GM12878 (cell line): ENCODE data around the gene MCRIP2. TPM values are rescaled to one million over a fixed set of nuclear protein-coding genes. Genes with fewer than 3 reads are reported as not detected.

Source experiments
- ATAC-seq: fragments of 200-7000 bp; cut with Tn5 transposase; 3 replicates; pipeline ENCODE4 v1.9.1; 2020; ENCODE audit warnings: mild to moderate bottlenecking, moderate library complexity
- BruUV-seq: library from RNA; stranded (reverse); fragments of 400-500 nt; replicated peaks from 2 replicates; lab custom pipeline; 2021; lab: Mats Ljungman, UMichigan
- CTCF ChIA-PET: fragments of 300-600 bp; sonication (Branson Sonifier 250); formaldehyde crosslinking; extraction: SDS; loops from one replicate; lab custom pipeline; 2021; ENCODE audit warnings: inconsistent platforms; lab: Yijun Ruan, JAX
- POLR2A ChIA-PET: fragments of 350-600 bp; formaldehyde crosslinking; extraction: SDS; loops from one replicate; lab custom pipeline; 2021; ENCODE audit warnings: inconsistent platforms; lab: Charles Lee
- RAD21 ChIA-PET: fragments of 300-600 bp; sonication (Branson Sonifier 250); formaldehyde crosslinking; loops from one replicate; lab custom pipeline; 2023; ENCODE audit warnings: antibody characterized with exemption; ENCODE audit not compliant: unreplicated experiment; lab: Charles Lee
- SMC1A ChIA-PET: fragments of 300-600 bp; sonication (Branson Sonifier 250); formaldehyde crosslinking; loops from one replicate; lab custom pipeline; 2023; ENCODE audit not compliant: unreplicated experiment, uncharacterized antibody; lab: Charles Lee
- DNase-seq: peaks from one replicate; pipeline ENCODE4 v3.0.0-alpha.2; 2011; ENCODE audit warnings: low read depth, low spot score
- FAIRE-seq: peaks from 3 replicates; lab custom pipeline; 2011; peaks lifted over from hg19 to GRCh38; lab: Jason Lieb, UNC
- H2AFZ ChIP-seq: 2 replicates; pipeline ENCODE4 v1.6.0; 2011; ENCODE audit warnings: low read depth, low read length, control low read depth; ENCODE audit not compliant: control insufficient read depth
- H3K27ac ChIP-seq: 2 replicates; pipeline ENCODE4 v1.5.1; 2011; ENCODE audit warnings: control low read depth; ENCODE audit not compliant: control insufficient read depth, insufficient read depth
- H3K27me3 ChIP-seq, 2 experiments: replicated peaks in 1 of 2; 2 replicates each; pipeline versions ENCODE4 v1.6.0 to v1.6.1; 2011; ENCODE audit warnings: low read length in 1 of 2; ENCODE audit not compliant: control insufficient read depth in 2 of 2, insufficient read depth in 2 of 2
- H3K36me3 ChIP-seq, 2 experiments: 2 replicates each; pipeline ENCODE4 v1.5.1; 2011; ENCODE audit warnings: low read length in 1 of 2; ENCODE audit not compliant: control insufficient read depth in 2 of 2, insufficient read depth in 2 of 2
- H3K4me1 ChIP-seq: 2 replicates; pipeline ENCODE4 v1.6.1; 2011; ENCODE audit warnings: mild to moderate bottlenecking, low read length, moderate library complexity, mixed read lengths; ENCODE audit not compliant: control insufficient read depth, insufficient read depth
- H3K4me2 ChIP-seq: 2 replicates; pipeline ENCODE4 v1.6.0; 2011; ENCODE audit warnings: control low read depth; ENCODE audit not compliant: control insufficient read depth, insufficient read depth
- H3K4me3 ChIP-seq: fragments of 200-600 bp; sonication (generic); 2 replicates; pipeline ENCODE4 v1.5.1; 2016
- H3K79me2 ChIP-seq: 2 replicates; pipeline ENCODE4 v1.6.0; 2011; ENCODE audit warnings: low read length; ENCODE audit not compliant: control insufficient read depth, insufficient read depth
- H3K9ac ChIP-seq: 2 replicates; pipeline ENCODE4 v1.8.0; 2011; ENCODE audit warnings: low read length, control low read depth, mixed read lengths; ENCODE audit not compliant: control insufficient read depth, insufficient read depth
- H3K9me3 ChIP-seq: replicated peaks from 3 replicates; pipeline ENCODE4 v1.5.1; 2011; ENCODE audit warnings: mild to moderate bottlenecking, low read length; ENCODE audit not compliant: control insufficient read depth, insufficient read depth
- H4K20me1 ChIP-seq: 2 replicates; pipeline ENCODE4 v1.6.0; 2011; ENCODE audit not compliant: control insufficient read depth, insufficient read depth
- CREM ChIP-seq: IDR thresholded peaks from 2 replicates; pipeline ENCODE4 v1.6.1; 2014; ENCODE audit warnings: antibody characterized with exemption, low read depth
- EP300 ChIP-seq, 2 experiments: fragments of 150-350 bp in 1 of 2; IDR thresholded peaks; 2 replicates each; pipeline ENCODE4 v1.6.1; 2011 to 2012; ENCODE audit warnings: low read depth in 2 of 2, low read length in 2 of 2, borderline replicate concordance in 1 of 2, improper control_type of control experiment in 1 of 2, inconsistent platforms in 1 of 2; ENCODE audit not compliant: control insufficient read depth in 1 of 2
- GABPA ChIP-seq: IDR thresholded peaks from 2 replicates; pipeline ENCODE4 v1.6.1; 2014; ENCODE audit warnings: antibody characterized with exemption, low read depth, mild to moderate bottlenecking, inconsistent platforms
- IKZF2 ChIP-seq, 2 experiments: fragments of 450-650 bp; IDR thresholded peaks; 2 replicates each; pipeline ENCODE4 v1.6.1; 2017; ENCODE audit warnings: mild to moderate bottlenecking in 2 of 2, moderate library complexity in 2 of 2
- KAT2A ChIP-seq: conservative IDR thresholded peaks from 2 replicates; pipeline ENCODE4 v1.6.1; 2011; ENCODE audit warnings: low read depth, low read length; ENCODE audit not compliant: control insufficient read depth
- MAX ChIP-seq: IDR thresholded peaks from 2 replicates; pipeline ENCODE4 v1.6.1; 2012; ENCODE audit warnings: low read depth, low read length, improper control_type of control experiment
- MEF2A ChIP-seq: IDR thresholded peaks from 2 replicates; pipeline ENCODE4 v1.6.1; 2011; ENCODE audit warnings: low read depth, mild to moderate bottlenecking, low read length, moderate library complexity; ENCODE audit not compliant: insufficient read depth
- PAX8 ChIP-seq: fragments of 450-650 bp; IDR thresholded peaks from 2 replicates; pipeline ENCODE4 v1.6.1; 2017; ENCODE audit warnings: mild to moderate bottlenecking, moderate library complexity
- RAD51 ChIP-seq: fragments of 450-650 bp; IDR thresholded peaks from 2 replicates; pipeline ENCODE4 v1.6.1; 2016; ENCODE audit warnings: moderate library complexity, mild to moderate bottlenecking, inconsistent platforms
- RFX5 ChIP-seq: IDR thresholded peaks from 2 replicates; pipeline ENCODE4 v1.6.1; 2011; ENCODE audit warnings: low read depth, low read length, improper control_type of control experiment
- STAT3 ChIP-seq: IDR thresholded peaks from 2 replicates; pipeline ENCODE4 v1.6.1; 2011; ENCODE audit warnings: low read depth, low read length, improper control_type of control experiment
- ZNF274 ChIP-seq: IDR thresholded peaks from one replicate; pipeline ENCODE4 v1.8.0; 2011; ENCODE audit not compliant: insufficient read length, insufficient read depth
- ZNF687 ChIP-seq: fragments of 450-650 bp; IDR thresholded peaks from 2 replicates; pipeline ENCODE4 v1.6.1; 2017; ENCODE audit warnings: mild to moderate bottlenecking, moderate library complexity
- WGBS: methylation state at CpG from one replicate; pipeline ENCODE4 v1.1.6; 2016; ENCODE audit warnings: low lambda C conversion rate; ENCODE audit not compliant: insufficient replicate concordance, insufficient coverage; ENCODE audit errors: missing lambda C conversion rate; 5-methylcytosine and 5-hydroxymethylcytosine counted together
- in situ Hi-C: fragments of 300-500 bp; cut with MboI; formaldehyde crosslinking; loops from 9 replicates; pipeline ENCODE4 v1.14.3; 2018; ENCODE audit warnings: mixed read lengths
- intact Hi-C: fragments of 100-400 bp; cut with micrococcal nuclease; formaldehyde crosslinking; loops from one replicate; pipeline ENCODE4 v1.14.2; 2022; ENCODE audit not compliant: unreplicated experiment
- polyA plus RNA-seq, 11 experiments: library from polyadenylated mRNA; depleted of rRNA in 4 of 11; unstranded in 6 of 11; stranded (reverse) in 5 of 11; fragments of >200 nt; fragmentation: Nextera tagmentation in 4 of 11; fragmentation: Illumina TruSeq in 1 of 11; extraction: Ambion mirVana in 4 of 11; extraction: Trizol in 1 of 11; gene quantifications; 1 replicate in 1 of 11; 2 replicates in 10 of 11; pipeline versions ENCODE4 v1.2.1 to v1.2.3, GENCODE V29; 2011 to 2016; ENCODE audit warnings: inconsistent platforms in 2 of 11, missing spikeins in 2 of 11, low read depth in 1 of 11
- total RNA-seq, 4 experiments: library from RNA; depleted of rRNA in 3 of 4; stranded (reverse); fragments of >200 nt in 3 of 4; fragmentation: Illumina TruSeq in 1 of 4; extraction: Trizol in 1 of 4; gene quantifications; 2 replicates each; pipeline versions ENCODE4 v1.2.1 to v1.2.3, GENCODE V29; 2013 to 2021

Gene MCRIP2
- total and polyA plus RNA-seq, 10 of the 15 experiments (the other 5 are each of a cell fraction or from before 2014, with no cell fraction given) = 0.19 to 93.1 (median 57.9) TPM

GRCh38 chr16:692356-693108 is 50.9 kb downstream of the MCRIP2 start:
- H3K9ac ChIP-seq = no peak overlapping the region
- no peak overlapping the region for H2AFZ ChIP-seq
- no peak overlapping the region for H3K27ac ChIP-seq
- in situ Hi-C loops (no loop called here), intact Hi-C loops (no loop called here)
- DNase-seq = no peak
- ChIA-PET POLR2A (interaction anchor here (0.6 kb wide), 1 partner anchor 282 kb away, joined by 3 read pairs; no protein-coding TSS in a partner anchor), SMC1A (no interaction called here), RAD21 (no interaction called here), CTCF (no interaction called here)
- no peaks in the 10 kb centered on the region; the same call in 2 of the 3 replicates for H3K9me3 ChIP-seq
- peaks cover 12% of the 10 kb centered on the region for H3K4me1 ChIP-seq
- H4K20me1 ChIP-seq = no peaks in the 10 kb centered on the region
- H3K4me3 ChIP-seq = no peak overlapping the region
- H3K79me2 ChIP-seq = peaks cover 9% of the 10 kb centered on the region
- no peaks in the 10 kb centered on the region for H3K36me3 ChIP-seq
- ATAC-seq = no peak
- FAIRE-seq = no peak
- WGBS = 26% methylated on average over 10 of the region's 10 CpGs
- no peak overlapping the region for H3K4me2 ChIP-seq
- no TSS peak for BruUV-seq
- TF ChIP-seq RAD51 (peak; percentile 49; the same call in 1 of the 2 replicates), PAX8 (no peak)
- H3K27me3 ChIP-seq = peaks cover 2 to 6% of the 10 kb centered on the region in 2 experiments; a peak in 3 of 4 replicates

DNA sequence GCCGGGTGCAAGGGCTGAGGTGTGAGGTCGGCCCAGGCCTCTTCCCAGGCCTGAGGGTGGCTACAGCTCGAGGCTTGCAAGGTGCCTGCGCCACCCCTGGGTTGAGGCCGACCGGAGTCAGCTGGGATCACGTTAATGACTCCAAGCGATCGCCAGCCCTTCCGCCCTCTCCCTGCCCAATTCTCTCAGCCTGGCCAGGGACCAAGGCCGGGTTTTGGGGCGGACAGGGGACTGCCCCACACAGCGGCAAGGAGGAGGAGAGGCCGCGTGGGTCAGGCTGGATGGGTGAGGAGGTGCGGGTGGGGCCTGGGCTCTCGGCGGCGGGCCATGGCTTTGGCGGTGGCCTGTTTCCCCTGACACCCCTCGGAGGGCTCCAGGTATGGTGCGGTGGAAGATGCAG is 51.7 kb downstream of the MCRIP2 start:
- Histone ChIP-seq H3K36me3 (no peaks in the 10 kb centered on the region), H3K9me3 (no peaks in the 10 kb centered on the region; the same call in 2 of the 3 replicates), H3K27me3 (peaks cover 2 to 6% of the 10 kb centered on the region in 2 experiments; a peak in 3 of 4 replicates), H3K4me3 (no peak overlapping the region), H4K20me1 (no peaks in the 10 kb centered on the region), H3K27ac (no peak overlapping the region), H3K79me2 (peaks cover 9% of the 10 kb centered on the region), H2AFZ (no peak overlapping the region), H3K9ac (no peak overlapping the region), H3K4me2 (no peak overlapping the region), H3K4me1 (peaks cover 12% of the 10 kb centered on the region)
- no TSS peak for BruUV-seq
- in situ Hi-C loops = no loop called here
- intact Hi-C loops = no loop called here
- FAIRE-seq (no peak), ATAC-seq (no peak), DNase-seq (no peak)
- ChIA-PET SMC1A (no interaction called here), RAD21 (no interaction called here), POLR2A (interaction anchor here (0.6 kb wide), 1 partner anchor 194 kb away, joined by 4 read pairs; no protein-coding TSS in a partner anchor), CTCF (no interaction called here)
- WGBS = 52% methylated on average over 19 of the region's 22 CpGs
- TF ChIP-seq IKZF2 (IDR thresholded peaks at IDR 0.05) = no peak
- TF ChIP-seq STAT3 = no peak
- TF ChIP-seq RFX5 = no peak
- no peak for TF ChIP-seq ZNF687
- TF ChIP-seq KAT2A = no peak
- TF ChIP-seq EP300 (IDR thresholded peaks at IDR 0.05; ENCODE audit: borderline replicate concordance in 1 of 2, control insufficient read depth in 1 of 2, low read depth in 2 of 2, low read length in 2 of 2) = no peak
- no peak for TF ChIP-seq CREM
- TF ChIP-seq ZNF274 = no peak
- TF ChIP-seq GABPA = no peak
- TF ChIP-seq MAX = no peak
- TF ChIP-seq MEF2A = no peak
